Measurements from ENCODE around the gene N4BP2L2.

DNA sequence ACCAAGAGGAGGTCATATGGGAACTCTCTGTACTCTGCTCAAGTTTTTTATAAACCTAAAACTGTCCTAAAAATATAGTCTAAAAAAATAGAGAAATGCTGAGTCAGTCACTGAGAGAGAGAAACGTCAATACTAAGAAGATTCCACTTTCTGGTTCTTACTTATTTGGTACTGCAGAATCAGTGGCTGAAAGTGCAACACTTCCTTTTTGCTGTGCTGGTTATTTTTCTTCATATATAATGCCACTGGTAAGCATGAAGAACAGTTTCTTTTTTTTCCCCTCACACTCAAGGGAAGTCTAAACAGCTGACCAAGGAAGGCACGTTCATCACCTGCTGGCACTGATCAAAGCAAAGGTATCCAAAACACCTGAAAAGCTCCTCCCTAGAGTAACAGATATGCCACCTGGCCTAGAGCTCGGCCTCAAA lies 66.4 kb downstream of the N4BP2L2 start:
- TF ChIP-seq EZH2 (IDR thresholded peaks at IDR 0.05) = no peak
- TF ChIP-seq, protein P1, sequence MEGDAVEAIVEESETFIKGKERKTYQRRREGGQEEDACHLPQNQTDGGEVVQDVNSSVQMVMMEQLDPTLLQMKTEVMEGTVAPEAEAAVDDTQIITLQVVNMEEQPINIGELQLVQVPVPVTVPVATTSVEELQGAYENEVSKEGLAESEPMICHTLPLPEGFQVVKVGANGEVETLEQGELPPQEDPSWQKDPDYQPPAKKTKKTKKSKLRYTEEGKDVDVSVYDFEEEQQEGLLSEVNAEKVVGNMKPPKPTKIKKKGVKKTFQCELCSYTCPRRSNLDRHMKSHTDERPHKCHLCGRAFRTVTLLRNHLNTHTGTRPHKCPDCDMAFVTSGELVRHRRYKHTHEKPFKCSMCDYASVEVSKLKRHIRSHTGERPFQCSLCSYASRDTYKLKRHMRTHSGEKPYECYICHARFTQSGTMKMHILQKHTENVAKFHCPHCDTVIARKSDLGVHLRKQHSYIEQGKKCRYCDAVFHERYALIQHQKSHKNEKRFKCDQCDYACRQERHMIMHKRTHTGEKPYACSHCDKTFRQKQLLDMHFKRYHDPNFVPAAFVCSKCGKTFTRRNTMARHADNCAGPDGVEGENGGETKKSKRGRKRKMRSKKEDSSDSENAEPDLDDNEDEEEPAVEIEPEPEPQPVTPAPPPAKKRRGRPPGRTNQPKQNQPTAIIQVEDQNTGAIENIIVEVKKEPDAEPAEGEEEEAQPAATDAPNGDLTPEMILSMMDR (IDR thresholded peaks at IDR 0.05) = no peak
- TF ChIP-seq EZH2phosphoT487 (IDR thresholded peaks at IDR 0.05) = no peak

Measured in neural progenitor cell (in vitro differentiated cells).